Neural cell (in vitro differentiated cells): Measurements from ENCODE around the gene INTS13. TPM values are rescaled to one million over a fixed set of nuclear protein-coding genes. Genes with fewer than 3 reads are reported as not detected.

Source experiments
- H2AFZ ChIP-seq: fragments of 200-600, 300-800 bp; sonication (generic), shearing (Covaris generic); 2 replicates; pipeline ENCODE4 v1.6.0; 2014; ENCODE audit warnings: low read depth, mild to moderate bottlenecking, antibody characterized with exemption, low read length, moderate library complexity
- H3F3A ChIP-seq: fragments of 200-600 bp; shearing (Covaris generic); 2 replicates; pipeline ENCODE4 v1.6.1; 2016; ENCODE audit warnings: mild to moderate bottlenecking, moderate library complexity, mixed read lengths, antibody characterized with exemption, low read length; ENCODE audit not compliant: insufficient read depth, poor library complexity, severe bottlenecking
- H3K27ac ChIP-seq: fragments of 200-600, 300-800 bp; sonication (generic), shearing (Covaris generic); 2 replicates; pipeline ENCODE4 v1.5.1; 2014; ENCODE audit warnings: mild to moderate bottlenecking, low read length, moderate library complexity
- H3K27me3 ChIP-seq: fragments of 300-800, 200-600 bp; sonication (generic), shearing (Covaris generic); 2 replicates; pipeline ENCODE4 v1.6.0; 2014; ENCODE audit warnings: mild to moderate bottlenecking, low read depth, low read length, moderate library complexity; ENCODE audit not compliant: insufficient read depth
- H3K36me3 ChIP-seq: fragments of 300-800, 200-600 bp; sonication (generic), shearing (Covaris generic); 2 replicates; pipeline ENCODE4 v1.5.1; 2014; ENCODE audit warnings: mild to moderate bottlenecking, antibody characterized with exemption, low read length, moderate library complexity; ENCODE audit not compliant: insufficient read depth
- H3K4me2 ChIP-seq: fragments of 300-800, 200-600 bp; sonication (generic), shearing (Covaris generic); 2 replicates; pipeline ENCODE4 v1.6.0; 2014; ENCODE audit warnings: mild to moderate bottlenecking, low read length
- H3K4me3 ChIP-seq: fragments of 300-800, 200-600 bp; sonication (generic), shearing (Covaris generic); 2 replicates; pipeline ENCODE4 v1.5.1; 2014; ENCODE audit warnings: mild to moderate bottlenecking, low read length, moderate library complexity
- H3K79me2 ChIP-seq: fragments of 200-600 bp; shearing (Covaris generic); replicated peaks from 2 replicates; pipeline ENCODE4 v1.6.0; 2014; ENCODE audit warnings: mild to moderate bottlenecking, low read length, moderate library complexity; ENCODE audit not compliant: insufficient read depth
- H3K9ac ChIP-seq: fragments of 300-800, 200-600 bp; sonication (generic), shearing (Covaris generic); 2 replicates; pipeline ENCODE4 v1.6.1; 2016; ENCODE audit warnings: mild to moderate bottlenecking, low read length, mixed read lengths
- H3K9me2 ChIP-seq: fragments of 200-600 bp; shearing (Covaris generic); 2 replicates; pipeline ENCODE4 v1.6.1; 2016; ENCODE audit warnings: mild to moderate bottlenecking, low read length, mixed read lengths; ENCODE audit not compliant: insufficient read depth
- H3K9me3 ChIP-seq: fragments of 200-600, 300-800 bp; sonication (generic), shearing (Covaris generic); 2 replicates; pipeline ENCODE4 v1.6.1; 2016; ENCODE audit warnings: mild to moderate bottlenecking, mixed run types, low read length, moderate library complexity, mixed read lengths
- H4K20me1 ChIP-seq: fragments of 200-600 bp; shearing (Covaris generic); 2 replicates; pipeline ENCODE4 v1.6.1; 2016; ENCODE audit warnings: mild to moderate bottlenecking, mixed run types; ENCODE audit not compliant: insufficient read depth
- CTCF ChIP-seq: fragments of 450-650 bp; IDR thresholded peaks from 2 replicates; pipeline ENCODE4 v1.5.1; 2014; ENCODE audit warnings: antibody characterized with exemption, mild to moderate bottlenecking, moderate library complexity; ENCODE audit not compliant: poor library complexity, severe bottlenecking
- EP300 ChIP-seq: fragments of 450-650 bp; conservative IDR thresholded peaks from 2 replicates; pipeline ENCODE4 v1.6.1; 2014; ENCODE audit warnings: antibody characterized with exemption, mild to moderate bottlenecking, moderate library complexity; ENCODE audit not compliant: poor library complexity, severe bottlenecking
- EZH2 ChIP-seq: fragments of 200-600, 300-800 bp; shearing (Covaris generic), sonication (generic); IDR thresholded peaks from 2 replicates; pipeline ENCODE4 v1.6.1; 2014; ENCODE audit warnings: antibody characterized with exemption, low read length, borderline replicate concordance, mild to moderate bottlenecking; ENCODE audit not compliant: insufficient read depth, poor library complexity, severe bottlenecking
- MXI1 ChIP-seq: fragments of 450-650 bp; conservative IDR thresholded peaks from 2 replicates; pipeline ENCODE4 v1.6.1; 2014; ENCODE audit warnings: antibody characterized with exemption, mild to moderate bottlenecking; ENCODE audit not compliant: poor library complexity, severe bottlenecking
- POLR2AphosphoS5 ChIP-seq: IDR thresholded peaks from 2 replicates; pipeline ENCODE4 v1.6.1; 2012
- RAD21 ChIP-seq: fragments of 450-650 bp; conservative IDR thresholded peaks from 2 replicates; pipeline ENCODE4 v1.6.1; 2014; ENCODE audit warnings: antibody characterized with exemption, mild to moderate bottlenecking, moderate library complexity
- REST ChIP-seq: IDR thresholded peaks from 2 replicates; pipeline ENCODE4 v1.6.1; 2012; ENCODE audit warnings: borderline replicate concordance
- SMC3 ChIP-seq: fragments of 450-650 bp; conservative IDR thresholded peaks from 2 replicates; pipeline ENCODE4 v1.6.1; 2014; ENCODE audit warnings: antibody characterized with exemption, mild to moderate bottlenecking, moderate library complexity; ENCODE audit not compliant: poor library complexity
- TAF1 ChIP-seq: IDR thresholded peaks from 2 replicates; pipeline ENCODE4 v1.6.1; 2012; ENCODE audit warnings: low read depth
- polyA plus RNA-seq: library from polyadenylated mRNA; depleted of rRNA; stranded (reverse); fragments of >200 nt; gene quantifications from 2 replicates; pipeline ENCODE4 v1.2.3, GENCODE V29; 2014

Gene INTS13
- polyA plus RNA-seq, 1 donor from 2014 or later = 15.3 TPM

GRCh38 chr12:26948309-26948708 is 10.5 kb upstream of the INTS13 start:
- peaks cover 56% of the 10 kb centered on the region for H3K79me2 ChIP-seq
- no peak overlapping the region for H3K9ac ChIP-seq
- no peaks in the 10 kb centered on the region for H3K9me2 ChIP-seq
- no peaks in the 10 kb centered on the region for H4K20me1 ChIP-seq
- no peaks in the 10 kb centered on the region for H3F3A ChIP-seq
- no peaks in the 10 kb centered on the region for H3K36me3 ChIP-seq
- no peak overlapping the region for H3K27ac ChIP-seq
- no peak overlapping the region for H2AFZ ChIP-seq
- H3K4me2 ChIP-seq = no peak overlapping the region
- no peak overlapping the region for H3K4me3 ChIP-seq
- H3K9me3 ChIP-seq = no peaks in the 10 kb centered on the region
- TF ChIP-seq REST = no peak
- no peak for TF ChIP-seq MXI1
- no peak for TF ChIP-seq EP300
- TF ChIP-seq RAD21 = no peak
- TF ChIP-seq SMC3 = no peak
- no peak for TF ChIP-seq POLR2AphosphoS5
- no peak for TF ChIP-seq EZH2
- TF ChIP-seq CTCF = no peak
- TF ChIP-seq TAF1 = no peak
- no peaks in the 10 kb centered on the region for H3K27me3 ChIP-seq

GRCh38 chr12:26941215-26941594 is 3.4 kb upstream of the INTS13 start:
- H3K36me3 ChIP-seq = no peaks in the 10 kb centered on the region
- no peak overlapping the region for H3K9ac ChIP-seq
- no peaks in the 10 kb centered on the region for H3K27me3 ChIP-seq
- peak overlapping the region; percentile 84 for H3K4me3 ChIP-seq
- H3K9me3 ChIP-seq = no peaks in the 10 kb centered on the region
- TF ChIP-seq POLR2AphosphoS5 = no peak
- TF ChIP-seq EP300 = no peak
- TF ChIP-seq RAD21 = no peak
- TF ChIP-seq TAF1 = no peak
- TF ChIP-seq EZH2 = no peak
- no peak for TF ChIP-seq CTCF
- no peaks in the 10 kb centered on the region for H4K20me1 ChIP-seq
- no peak overlapping the region for H2AFZ ChIP-seq
- no peaks in the 10 kb centered on the region for H3K9me2 ChIP-seq
- H3K79me2 ChIP-seq = peaks cover 82% of the 10 kb centered on the region
- H3K27ac ChIP-seq = no peak overlapping the region
- no peak overlapping the region for H3K4me2 ChIP-seq
- H3F3A ChIP-seq = peaks cover 5% of the 10 kb centered on the region
